Body of pancreas (tissue), 4 donors: ENCODE measurements around the gene STK38.

Source experiments
- POLR2A ChIP-seq, 3 donors: fragments of 450-650 bp; IDR thresholded peaks; one replicate each; pipeline ENCODE4 v1.6.1; 2016; ENCODE audit warnings: antibody characterized with exemption in 3 of 3, mild to moderate bottlenecking in 2 of 3
- TF ChIP-seq, protein P1 (sequence below), 7 experiments: fragments of 450-650 bp in 4 of 7; fragments of 200-600 bp in 3 of 7; sonication (generic) in 3 of 7; IDR thresholded peaks; one replicate each; pipeline ENCODE4 v1.5.1; 2016 to 2019; ENCODE audit warnings: antibody characterized with exemption in 7 of 7

- TF ChIP-seq, protein P1, sequence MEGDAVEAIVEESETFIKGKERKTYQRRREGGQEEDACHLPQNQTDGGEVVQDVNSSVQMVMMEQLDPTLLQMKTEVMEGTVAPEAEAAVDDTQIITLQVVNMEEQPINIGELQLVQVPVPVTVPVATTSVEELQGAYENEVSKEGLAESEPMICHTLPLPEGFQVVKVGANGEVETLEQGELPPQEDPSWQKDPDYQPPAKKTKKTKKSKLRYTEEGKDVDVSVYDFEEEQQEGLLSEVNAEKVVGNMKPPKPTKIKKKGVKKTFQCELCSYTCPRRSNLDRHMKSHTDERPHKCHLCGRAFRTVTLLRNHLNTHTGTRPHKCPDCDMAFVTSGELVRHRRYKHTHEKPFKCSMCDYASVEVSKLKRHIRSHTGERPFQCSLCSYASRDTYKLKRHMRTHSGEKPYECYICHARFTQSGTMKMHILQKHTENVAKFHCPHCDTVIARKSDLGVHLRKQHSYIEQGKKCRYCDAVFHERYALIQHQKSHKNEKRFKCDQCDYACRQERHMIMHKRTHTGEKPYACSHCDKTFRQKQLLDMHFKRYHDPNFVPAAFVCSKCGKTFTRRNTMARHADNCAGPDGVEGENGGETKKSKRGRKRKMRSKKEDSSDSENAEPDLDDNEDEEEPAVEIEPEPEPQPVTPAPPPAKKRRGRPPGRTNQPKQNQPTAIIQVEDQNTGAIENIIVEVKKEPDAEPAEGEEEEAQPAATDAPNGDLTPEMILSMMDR (IDR thresholded peaks at IDR 0.05) = no peak
- no peak for TF ChIP-seq POLR2A (IDR thresholded peaks at IDR 0.05)
These were observed 39.3 kb upstream of the STK38 start for GRCh38 chr6:36586606-36587005.
